ENCODE results near the gene ODF4. TPM values are rescaled to one million over a fixed set of nuclear protein-coding genes. Genes with fewer than 3 reads are reported as not detected.

ODF4 gene
- polyA plus RNA-seq, 1 of the 3 experiments (the other 2 are of a cell fraction), result not detected

DNA sequence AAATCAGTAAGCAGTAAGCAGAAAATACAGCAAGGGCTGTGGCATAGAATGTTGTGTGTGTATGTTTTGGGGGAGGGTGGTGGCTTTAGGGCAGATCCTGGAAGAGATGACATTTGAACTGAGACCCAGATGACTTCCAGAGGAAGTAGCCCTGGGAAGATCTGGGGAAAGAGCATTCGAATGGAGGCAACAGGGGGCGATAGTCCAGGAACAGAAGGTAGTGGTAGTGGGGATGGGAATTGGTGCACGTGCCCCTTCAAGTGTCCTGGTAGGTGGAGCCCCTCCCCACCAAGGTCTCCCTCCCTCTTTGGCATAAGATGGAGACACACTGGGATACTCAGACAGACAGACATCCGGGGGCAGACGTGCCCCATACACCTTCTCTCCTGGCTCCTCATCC is 15.5 kb upstream of the ODF4 start:
- ChIA-PET CTCF (interaction anchor here (1.0 to 1.6 kb wide), 3 partner anchors 18 to 59 kb away, joined by 3 to 5 read pairs (median 3); partner anchors contain the start of gene RPL26), POLR2A (no interaction called here)
- Histone ChIP-seq H2AFZ (ENCODE audit: low read depth) (no peak overlapping the region), H3K4me2 (no peak overlapping the region), H3K9ac (no peak overlapping the region), H3K9me3 (no peaks in the 10 kb centered on the region), H3K4me3 (ENCODE audit: low read depth in 2 of 2, low read length in 1 of 2) (no peak overlapping the region), H3K79me2 (ENCODE audit: insufficient read depth) (no peaks in the 10 kb centered on the region), H3K27ac (ENCODE audit: low read depth in 2 of 2, low read length in 1 of 2) (no peak overlapping the region), H3K36me3 (replicated peaks in 1 of 2; ENCODE audit: control insufficient read depth in 1 of 2, insufficient read depth in 2 of 2, low read length in 1 of 2) (no peaks in the 10 kb centered on the region), H3K4me1 (ENCODE audit: control insufficient read depth in 1 of 2, insufficient read depth in 2 of 2, low read depth in 1 of 2, low read length in 1 of 2) (peaks cover 0 to 6% of the 10 kb centered on the region in 2 experiments; a peak in 1 of 4 replicates), H3K9me2 (no peaks in the 10 kb centered on the region), H3F3A (replicated peaks; ENCODE audit: insufficient read depth) (no peaks in the 10 kb centered on the region), H3K27me3 (ENCODE audit: insufficient read depth) (no peaks in the 10 kb centered on the region), H4K20me1 (ENCODE audit: insufficient read depth) (no peaks in the 10 kb centered on the region)
- WGBS (ENCODE audit: low lambda C conversion rate), result 79% methylated on average over 5 of the region's 5 CpGs
- DNase-seq, result peak; percentile 11
- TF ChIP-seq RAD21 (IDR thresholded peaks at IDR 0.05; ENCODE audit: low read length) (no peak), RCOR1 (IDR thresholded peaks at IDR 0.05; ENCODE audit: low read length) (no peak), MXI1 (IDR thresholded peaks at IDR 0.05; ENCODE audit: low read depth, low read length) (no peak), FOSL2 (IDR thresholded peaks at IDR 0.05; ENCODE audit: borderline replicate concordance, low read depth) (no peak), GATA2 (CRISPR knock-in tag; IDR thresholded peaks at IDR 0.05) (no peak)
- TF ChIP-seq, protein P1, sequence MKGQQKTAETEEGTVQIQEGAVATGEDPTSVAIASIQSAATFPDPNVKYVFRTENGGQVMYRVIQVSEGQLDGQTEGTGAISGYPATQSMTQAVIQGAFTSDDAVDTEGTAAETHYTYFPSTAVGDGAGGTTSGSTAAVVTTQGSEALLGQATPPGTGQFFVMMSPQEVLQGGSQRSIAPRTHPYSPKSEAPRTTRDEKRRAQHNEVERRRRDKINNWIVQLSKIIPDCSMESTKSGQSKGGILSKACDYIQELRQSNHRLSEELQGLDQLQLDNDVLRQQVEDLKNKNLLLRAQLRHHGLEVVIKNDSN (IDR thresholded peaks at IDR 0.05; ENCODE audit: borderline replicate concordance, low read depth), result no peak

DNA sequence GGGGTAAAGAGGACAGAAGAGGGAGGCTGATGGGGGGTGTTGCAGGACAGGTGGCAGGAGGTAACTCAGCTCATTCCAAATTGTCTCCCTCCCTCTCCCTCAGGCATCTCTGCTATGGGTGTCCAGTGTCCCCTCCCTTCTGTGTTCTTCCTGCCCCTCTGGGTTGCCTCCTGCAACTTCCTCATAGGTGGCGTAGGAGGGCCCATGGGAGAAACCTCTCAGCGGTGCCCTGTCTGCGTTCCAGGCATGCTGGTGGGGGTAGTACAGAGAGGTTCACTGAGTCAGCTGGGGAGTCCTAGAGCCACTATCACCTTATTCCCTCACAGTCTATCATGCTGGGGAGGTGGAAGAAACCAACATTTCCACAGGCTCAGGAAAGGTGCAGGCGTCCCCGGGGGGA is 14.7 kb upstream of the ODF4 start:
- Histone ChIP-seq H3K9me3 (no peaks in the 10 kb centered on the region), H3F3A (replicated peaks; ENCODE audit: insufficient read depth) (no peaks in the 10 kb centered on the region), H3K36me3 (replicated peaks in 1 of 2; ENCODE audit: control insufficient read depth in 1 of 2, insufficient read depth in 2 of 2, low read length in 1 of 2) (no peaks in the 10 kb centered on the region), H3K9ac (no peak overlapping the region), H3K4me2 (no peak overlapping the region), H2AFZ (ENCODE audit: low read depth) (no peak overlapping the region), H3K79me2 (ENCODE audit: insufficient read depth) (no peaks in the 10 kb centered on the region), H4K20me1 (ENCODE audit: insufficient read depth) (no peaks in the 10 kb centered on the region), H3K9me2 (no peaks in the 10 kb centered on the region), H3K27ac (ENCODE audit: low read depth in 2 of 2, low read length in 1 of 2) (no peak overlapping the region), H3K4me1 (ENCODE audit: control insufficient read depth in 1 of 2, insufficient read depth in 2 of 2, low read depth in 1 of 2, low read length in 1 of 2) (peaks cover 0 to 6% of the 10 kb centered on the region in 2 experiments; a peak in 1 of 4 replicates), H3K27me3 (ENCODE audit: insufficient read depth) (no peaks in the 10 kb centered on the region), H3K4me3 (ENCODE audit: low read depth in 2 of 2, low read length in 1 of 2) (no peak overlapping the region)
- TF ChIP-seq CHD2 (IDR thresholded peaks at IDR 0.05; ENCODE audit: low read length, partially characterized antibody) (no peak), EZH2phosphoT487 (IDR thresholded peaks at IDR 0.05; ENCODE audit: borderline replicate concordance, low read depth) (no peak), NFIC (IDR thresholded peaks at IDR 0.05; ENCODE audit: borderline replicate concordance) (no peak), SIN3A (IDR thresholded peaks at IDR 0.05; ENCODE audit: borderline replicate concordance, low read depth, low read length) (no peak), TAF1 (IDR thresholded peaks at IDR 0.05; ENCODE audit: borderline replicate concordance, low read depth, low read length) (no peak), RCOR1 (IDR thresholded peaks at IDR 0.05; ENCODE audit: low read length) (no peak), RXRA (IDR thresholded peaks at IDR 0.05; ENCODE audit: borderline replicate concordance, low read depth) (no peak), FOXJ3 (CRISPR knock-in tag; IDR thresholded peaks at IDR 0.05) (no peak), TEAD4 (IDR thresholded peaks at IDR 0.05; ENCODE audit: borderline replicate concordance, insufficient read depth) (no peak), RFX5 (IDR thresholded peaks at IDR 0.05; ENCODE audit: low read length) (no peak), ELF1 (IDR thresholded peaks at IDR 0.05) (no peak)
- TF ChIP-seq, protein P2, sequence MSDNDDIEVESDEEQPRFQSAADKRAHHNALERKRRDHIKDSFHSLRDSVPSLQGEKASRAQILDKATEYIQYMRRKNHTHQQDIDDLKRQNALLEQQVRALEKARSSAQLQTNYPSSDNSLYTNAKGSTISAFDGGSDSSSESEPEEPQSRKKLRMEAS (IDR thresholded peaks at IDR 0.05; ENCODE audit: low read depth), result no peak
- TF ChIP-seq, protein P3, sequence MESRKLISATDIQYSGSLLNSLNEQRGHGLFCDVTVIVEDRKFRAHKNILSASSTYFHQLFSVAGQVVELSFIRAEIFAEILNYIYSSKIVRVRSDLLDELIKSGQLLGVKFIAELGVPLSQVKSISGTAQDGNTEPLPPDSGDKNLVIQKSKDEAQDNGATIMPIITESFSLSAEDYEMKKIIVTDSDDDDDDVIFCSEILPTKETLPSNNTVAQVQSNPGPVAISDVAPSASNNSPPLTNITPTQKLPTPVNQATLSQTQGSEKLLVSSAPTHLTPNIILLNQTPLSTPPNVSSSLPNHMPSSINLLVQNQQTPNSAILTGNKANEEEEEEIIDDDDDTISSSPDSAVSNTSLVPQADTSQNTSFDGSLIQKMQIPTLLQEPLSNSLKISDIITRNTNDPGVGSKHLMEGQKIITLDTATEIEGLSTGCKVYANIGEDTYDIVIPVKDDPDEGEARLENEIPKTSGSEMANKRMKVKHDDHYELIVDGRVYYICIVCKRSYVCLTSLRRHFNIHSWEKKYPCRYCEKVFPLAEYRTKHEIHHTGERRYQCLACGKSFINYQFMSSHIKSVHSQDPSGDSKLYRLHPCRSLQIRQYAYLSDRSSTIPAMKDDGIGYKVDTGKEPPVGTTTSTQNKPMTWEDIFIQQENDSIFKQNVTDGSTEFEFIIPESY (IDR thresholded peaks at IDR 0.05; ENCODE audit: borderline replicate concordance, low read depth), result no peak
- TF ChIP-seq, protein P4, sequence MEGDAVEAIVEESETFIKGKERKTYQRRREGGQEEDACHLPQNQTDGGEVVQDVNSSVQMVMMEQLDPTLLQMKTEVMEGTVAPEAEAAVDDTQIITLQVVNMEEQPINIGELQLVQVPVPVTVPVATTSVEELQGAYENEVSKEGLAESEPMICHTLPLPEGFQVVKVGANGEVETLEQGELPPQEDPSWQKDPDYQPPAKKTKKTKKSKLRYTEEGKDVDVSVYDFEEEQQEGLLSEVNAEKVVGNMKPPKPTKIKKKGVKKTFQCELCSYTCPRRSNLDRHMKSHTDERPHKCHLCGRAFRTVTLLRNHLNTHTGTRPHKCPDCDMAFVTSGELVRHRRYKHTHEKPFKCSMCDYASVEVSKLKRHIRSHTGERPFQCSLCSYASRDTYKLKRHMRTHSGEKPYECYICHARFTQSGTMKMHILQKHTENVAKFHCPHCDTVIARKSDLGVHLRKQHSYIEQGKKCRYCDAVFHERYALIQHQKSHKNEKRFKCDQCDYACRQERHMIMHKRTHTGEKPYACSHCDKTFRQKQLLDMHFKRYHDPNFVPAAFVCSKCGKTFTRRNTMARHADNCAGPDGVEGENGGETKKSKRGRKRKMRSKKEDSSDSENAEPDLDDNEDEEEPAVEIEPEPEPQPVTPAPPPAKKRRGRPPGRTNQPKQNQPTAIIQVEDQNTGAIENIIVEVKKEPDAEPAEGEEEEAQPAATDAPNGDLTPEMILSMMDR (IDR thresholded peaks at IDR 0.05), result no peak
- POLR2A ChIA-PET, result interaction anchor here (0.7 kb wide), 1 partner anchor 11 kb away, joined by 3 read pairs; no protein-coding TSS in a partner anchor
- DNase-seq, result no peak
- CTCF ChIA-PET, result interaction anchor here (1.0 to 1.6 kb wide), 3 partner anchors 19 to 59 kb away, joined by 3 to 5 read pairs (median 3); partner anchors contain the start of gene RPL26
- WGBS (ENCODE audit: low lambda C conversion rate), result 81% methylated on average over 5 of the region's 5 CpGs
